Ovary (tissue), 3 donors: ENCODE data around the gene NSD1.

Source experiments
- CTCF ChIP-seq, 3 donors: fragments of 450-650 bp in 2 of 3; fragments of 200-600 bp in 1 of 3; IDR thresholded peaks; one replicate each; pipeline versions ENCODE4 v1.5.1 to v1.8.0; 2016 to 2022; ENCODE audit warnings: antibody characterized with exemption in 3 of 3, mild to moderate bottlenecking in 1 of 3
- EP300 ChIP-seq: sonication (generic); formaldehyde crosslinking; IDR thresholded peaks from one replicate; pipeline ENCODE4 v1.6.1; 2017; ENCODE audit warnings: antibody characterized with exemption
- donor health status: DM: no; HTN: no; CAD: no.

GRCh38 chr5:177131019-177131320 is 2.6 kb upstream of the NSD1 start:
- no peak for TF ChIP-seq CTCF (IDR thresholded peaks at IDR 0.05)
- no peak for TF ChIP-seq EP300
